T-helper 22 cell (primary cell): ENCODE data around the gene SPRYD3.
A peak's percentile ranks its signal among the peaks of the same experiment; 100 is the strongest.
"Not testable (repeated sequence)": the region's sequence is repeated elsewhere in the genome, so short reads cannot be mapped to it uniquely, and the experiment has no call there.

ENCODE experiments used
- DNase-seq: peaks from one replicate; pipeline ENCODE4 v3.0.0-alpha.2; 2020; ENCODE audit warnings: low read depth

The SPRYD3 gene

GRCh38 chr12:53051881-53052412, 27.2 kb downstream of the SPRYD3 start:
- no peak for DNase-seq

DNA sequence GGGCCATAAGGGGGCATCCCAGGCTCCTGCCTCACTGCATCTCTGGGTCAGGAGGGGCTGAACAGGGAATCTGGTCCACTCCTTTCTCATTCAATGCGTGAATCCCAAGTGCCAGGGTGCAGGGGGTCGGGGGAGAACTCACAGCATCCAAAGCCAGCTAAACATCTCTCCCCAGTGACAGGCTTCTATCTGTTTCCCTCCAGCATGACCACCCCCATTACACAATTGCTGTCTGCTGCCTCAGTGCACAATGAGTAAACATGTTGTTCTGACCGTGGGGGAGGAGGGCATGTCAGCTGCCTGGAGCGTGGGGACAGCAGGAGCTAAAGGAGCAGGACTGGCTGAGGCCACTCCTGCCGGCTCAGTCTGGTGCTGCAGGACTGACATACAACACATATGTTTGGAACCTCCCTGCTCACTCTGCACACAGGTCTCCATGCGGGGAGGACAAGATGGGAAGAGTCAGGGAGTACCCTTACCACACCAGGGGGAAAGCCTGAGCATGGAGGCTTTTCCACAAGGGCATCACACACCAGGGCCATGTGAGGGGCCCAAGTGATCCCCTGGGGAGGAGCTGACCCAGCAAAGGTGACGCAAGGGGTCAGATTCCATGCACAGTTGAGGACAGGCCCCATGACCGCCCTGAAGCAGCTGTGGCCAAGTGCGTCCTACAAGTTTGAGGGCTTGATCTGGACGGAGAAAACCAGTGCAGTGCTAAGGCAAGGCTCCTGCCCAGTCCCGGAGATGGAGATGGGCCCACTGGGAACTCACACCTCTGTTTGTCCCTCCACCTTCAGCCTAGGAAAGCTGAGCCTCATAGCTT, 27.9 kb downstream of the SPRYD3 start:
- no peak for DNase-seq

DNA sequence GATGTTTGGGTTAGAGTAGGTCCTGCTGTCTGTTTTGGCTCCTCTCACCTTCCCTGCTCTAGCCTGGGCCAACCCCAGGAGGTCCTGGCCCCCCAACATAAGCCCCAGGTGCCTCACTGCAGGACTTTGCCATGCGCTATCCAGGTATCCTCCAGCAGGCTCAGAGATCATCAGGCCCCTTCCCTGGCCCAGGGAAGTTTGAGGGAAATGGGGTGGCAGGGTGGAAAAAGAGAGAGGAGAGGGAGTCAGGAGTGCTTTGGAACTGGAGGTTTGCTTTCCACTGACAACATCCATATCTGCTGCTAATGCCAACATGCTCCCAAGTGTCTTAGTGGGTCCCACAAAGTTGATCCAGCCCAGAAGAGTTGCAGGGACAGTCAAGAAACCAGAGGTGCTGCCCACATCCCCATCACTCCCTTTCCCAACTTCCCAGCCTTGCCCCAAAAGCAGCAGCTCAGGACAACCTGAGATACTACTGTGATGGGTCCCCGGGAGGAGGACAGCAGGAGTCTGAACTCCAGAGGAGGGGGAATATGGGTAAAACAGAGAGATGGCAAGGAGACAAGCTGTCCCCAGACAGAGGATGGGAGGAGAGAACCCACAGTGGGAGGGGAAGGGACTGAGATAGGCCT, 28.6 kb downstream of the SPRYD3 start:
- no peak for DNase-seq

- DNase-seq, result no peak
Observed at GRCh38 chr12:53049571-53050318, 29.4 kb downstream of the SPRYD3 start, which contains the start of gene TNS2. TNS2 (plus strand) TSS chr12:53050065; CDS start chr12:53050186, 121 bp downstream.

GRCh38 chr12:53048780-53049401, 30.3 kb downstream of the SPRYD3 start:
- DNase-seq, result no peak

GRCh38 chr12:53048033-53048779, 31.0 kb downstream of the SPRYD3 start:
- no peak for DNase-seq

- DNase-seq, result peak; percentile 67
Observed at GRCh38 chr12:53047221-53048032, 31.8 kb downstream of the SPRYD3 start.

DNA sequence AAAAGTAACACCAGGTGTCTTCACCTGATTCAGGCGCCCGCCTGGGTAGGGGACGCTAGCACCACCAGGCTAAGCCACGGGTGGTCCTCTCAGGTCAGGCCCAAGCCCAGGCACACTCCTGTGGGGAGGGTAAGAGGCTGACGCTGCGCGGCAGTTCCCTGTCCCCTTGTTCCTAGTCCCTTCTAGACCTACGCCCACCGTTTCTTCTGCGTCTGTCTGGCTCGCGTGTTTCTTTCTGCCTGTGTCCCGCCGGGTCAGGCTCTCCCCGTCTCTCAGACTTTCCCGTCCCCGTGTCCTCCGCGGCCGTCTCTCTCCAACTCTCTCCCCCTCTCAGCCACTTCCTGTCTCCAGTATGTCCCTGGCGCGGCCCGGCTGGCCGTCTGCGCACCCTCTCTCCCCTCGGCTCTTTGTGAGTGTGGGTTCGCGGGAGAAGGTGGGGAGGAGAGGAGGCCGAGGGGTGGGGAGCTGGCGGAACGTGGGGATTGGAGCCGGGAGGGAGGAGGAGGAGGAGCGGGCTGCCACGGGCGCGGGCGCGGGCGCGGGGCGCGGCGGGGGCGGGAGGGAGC, 32.5 kb downstream of the SPRYD3 start:
- DNase-seq, result no peak

DNA sequence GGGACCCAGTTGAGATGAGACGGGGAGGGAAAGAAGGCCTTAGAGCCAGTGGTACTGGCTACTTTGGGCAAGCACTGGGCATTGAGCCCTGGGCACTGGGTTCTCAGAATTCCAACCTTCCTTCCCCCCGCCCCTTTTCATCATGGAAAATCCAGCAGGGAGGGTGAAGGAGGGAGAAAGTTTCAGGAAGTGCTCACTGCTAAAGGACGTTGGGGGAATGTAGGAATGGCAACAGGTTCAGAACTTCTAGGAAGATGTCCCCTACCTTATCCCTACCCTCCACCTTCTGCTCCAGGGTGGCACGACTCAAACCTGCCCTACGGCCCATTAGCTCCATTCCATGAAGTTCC, 33.5 kb downstream of the SPRYD3 start:
- no peak for DNase-seq

DNA sequence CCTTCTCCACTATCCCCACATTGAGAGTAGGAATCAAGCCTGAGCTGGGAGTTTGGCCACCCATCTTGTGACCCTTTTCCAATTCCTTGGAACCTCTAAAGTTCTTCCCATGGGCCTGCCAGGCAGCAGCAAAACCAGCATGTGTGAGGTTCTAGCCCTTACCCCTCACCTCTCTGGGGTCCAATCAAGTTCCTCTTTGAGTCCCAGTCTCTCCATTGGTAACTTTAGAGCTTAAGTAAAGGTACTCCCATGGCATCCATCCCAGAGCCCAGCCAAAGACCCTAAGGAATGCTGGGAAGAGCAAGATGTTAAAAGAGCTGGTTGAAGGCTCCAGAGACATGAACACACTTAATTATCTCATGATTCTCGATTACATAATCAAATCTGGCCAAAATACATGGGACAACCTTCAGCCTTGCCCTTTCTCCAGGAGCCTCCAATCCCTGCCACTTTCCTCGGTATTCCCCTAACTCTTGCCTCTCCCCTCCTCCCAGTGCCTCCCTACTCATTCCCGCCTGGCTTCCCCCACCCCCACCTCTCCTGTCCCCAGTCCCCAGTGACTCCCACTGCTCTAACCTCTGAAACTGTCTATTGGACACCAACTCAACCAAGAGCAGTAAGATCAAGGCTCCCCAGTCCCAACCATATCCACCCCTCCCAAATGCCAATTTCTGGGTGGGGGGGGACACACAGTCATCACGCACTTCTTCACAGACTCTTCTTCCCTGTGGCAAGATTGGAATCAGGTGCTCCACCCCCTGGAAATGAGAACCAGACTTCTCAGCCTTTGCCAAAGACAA, 34.1 kb downstream of the SPRYD3 start:
- DNase-seq, result no peak

GRCh38 chr12:53044052-53044581, 35.1 kb downstream of the SPRYD3 start:
- no peak for DNase-seq

- DNase-seq, result no peak
Observed at GRCh38 chr12:53042607-53043454, 36.4 kb downstream of the SPRYD3 start.

DNA sequence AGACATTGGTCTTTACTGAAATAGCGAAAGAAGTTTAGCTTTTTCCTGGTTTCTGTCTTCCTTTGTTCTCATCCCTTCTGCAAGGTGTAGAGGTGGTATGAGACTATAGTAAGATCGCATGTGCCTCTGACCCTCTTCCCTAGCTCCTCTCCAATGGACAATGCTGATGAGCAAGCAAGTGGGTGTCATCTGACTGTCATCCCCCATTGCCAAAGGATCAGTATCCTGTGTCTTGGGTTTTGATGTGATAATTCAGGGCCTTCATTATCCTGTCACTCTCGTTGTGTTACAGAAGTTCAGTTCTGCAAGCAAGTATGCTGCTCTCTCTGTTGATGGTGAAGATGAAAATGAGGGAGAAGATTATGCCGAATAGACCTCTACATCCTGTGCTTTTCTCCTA, 39.3 kb downstream of the SPRYD3 start:
- DNase-seq, result no peak

GRCh38 chr12:53036802-53037201, 42.4 kb downstream of the SPRYD3 start:
- no peak for DNase-seq

GRCh38 chr12:53034459-53034858, 44.7 kb downstream of the SPRYD3 start:
- no peak for DNase-seq

- DNase-seq, result not testable (repeated sequence)
Observed at GRCh38 chr12:53033832-53034231, 45.4 kb downstream of the SPRYD3 start.

DNA sequence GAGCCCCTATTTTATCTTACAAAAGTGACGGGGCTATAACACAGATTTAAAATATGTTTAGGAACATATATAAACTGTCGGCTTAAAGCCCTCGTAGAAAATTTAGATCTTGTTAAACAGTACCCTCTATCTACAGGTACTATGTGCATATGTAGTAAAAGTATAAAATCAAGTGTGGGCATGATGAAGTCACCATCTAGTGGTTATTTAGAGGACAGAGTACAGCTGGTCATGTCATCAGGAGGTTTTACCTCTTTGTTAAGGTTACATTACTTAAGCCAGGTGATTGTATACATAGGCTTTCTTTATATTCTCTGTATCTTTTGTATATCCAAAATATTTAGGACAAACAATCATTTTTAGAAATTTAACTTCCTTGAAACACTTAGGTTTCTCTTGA, 47.6 kb downstream of the SPRYD3 start:
- no peak for DNase-seq

GRCh38 chr12:53027014-53027413, 52.2 kb downstream of the SPRYD3 start:
- not testable (repeated sequence) for DNase-seq
